SW480 (cell line): ENCODE data around the gene RDX.
"Not testable (repeated sequence)": the region's sequence is repeated elsewhere in the genome, so short reads cannot be mapped to it uniquely, and the experiment has no call there.

Experiments
- DNase-seq: peaks from one replicate; pipeline ENCODE4 v3.0.0-alpha.2; 2016; ENCODE audit warnings: low spot score

RDX gene

GRCh38 chr11:110199184-110199981 is 97.0 kb downstream of the RDX start:
- DNase-seq, result no peak

GRCh38 chr11:110198031-110198729 is 98.2 kb downstream of the RDX start:
- no peak for DNase-seq

- no peak for DNase-seq
Measured at GRCh38 chr11:110196884-110197420, 99.5 kb downstream of the RDX start.

GRCh38 chr11:110196241-110196754 is 100.1 kb downstream of the RDX start:
- DNase-seq, result peak; percentile 59

GRCh38 chr11:110194211-110194766 is 102.1 kb downstream of the RDX start:
- peak; percentile 27 for DNase-seq

- not testable (repeated sequence) for DNase-seq
Measured at GRCh38 chr11:110192604-110193282, 103.7 kb downstream of the RDX start.

GRCh38 chr11:110190885-110191284 is 105.5 kb downstream of the RDX start:
- DNase-seq, result no peak

- no peak for DNase-seq
Measured at GRCh38 chr11:110187731-110188130, 108.7 kb downstream of the RDX start.

GRCh38 chr11:110186867-110187266 is 109.5 kb downstream of the RDX start:
- no peak for DNase-seq

- DNase-seq, result no peak
Measured at GRCh38 chr11:110186456-110186855, 110.0 kb downstream of the RDX start.

GRCh38 chr11:110185599-110185998 is 110.8 kb downstream of the RDX start:
- no peak for DNase-seq

GRCh38 chr11:110185121-110185591 is 111.3 kb downstream of the RDX start:
- no peak for DNase-seq

- DNase-seq, result no peak
Measured at GRCh38 chr11:110184456-110184855, 112.0 kb downstream of the RDX start.

- DNase-seq, result peak; percentile 17
Measured at GRCh38 chr11:110182886-110183285, 113.5 kb downstream of the RDX start.

- DNase-seq, result no peak
Measured at GRCh38 chr11:110179064-110179463, 117.3 kb downstream of the RDX start.

GRCh38 chr11:110177086-110177456 is 119.3 kb downstream of the RDX start:
- DNase-seq, result no peak

- no peak for DNase-seq
Measured at GRCh38 chr11:110176366-110177085, 119.9 kb downstream of the RDX start.

GRCh38 chr11:110174645-110175310 is 121.6 kb downstream of the RDX start:
- DNase-seq, result no peak

GRCh38 chr11:110173811-110174644 is 122.4 kb downstream of the RDX start:
- DNase-seq, result peak; percentile 22
